Measurements from ENCODE around the gene FAM53A. TPM values are rescaled to one million over a fixed set of nuclear protein-coding genes. Genes with fewer than 3 reads are reported as not detected.

FAM53A gene
- total and polyA plus RNA-seq, 2 of the 13 experiments (the other 11 are each of a cell fraction or from before 2014, with no cell fraction given): 0.48 to 1.1 TPM

- no peaks in the 10 kb centered on the region for H3K4me1 ChIP-seq (ENCODE audit: insufficient read depth, low read length)
- in situ Hi-C loops (cut with HindIII; ENCODE audit: extremely low pct_ligation_motif_present, low pct_unique_long_range_greater_than_20kb) (no loop called here), intact Hi-C loops (cut with micrococcal nuclease; ENCODE audit: unreplicated experiment) (no loop called here)
- H3K79me2 ChIP-seq (ENCODE audit: insufficient read depth, low read length): no peaks in the 10 kb centered on the region
- DNase-seq (ENCODE audit: low spot score) (no peak), FAIRE-seq (no peak), ATAC-seq (no peak)
- 36% methylated on average over 3 of the region's 3 CpGs for WGBS (ENCODE audit: low lambda C conversion rate)
- no peak overlapping the region for H3K4me3 ChIP-seq (replicated peaks in 1 of 3; ENCODE audit: insufficient read depth in 1 of 3, low read depth in 2 of 3, low read length in 3 of 3)
- H4K20me1 ChIP-seq (ENCODE audit: insufficient read depth, low read length): no peaks in the 10 kb centered on the region
- BruUV-seq (replicated peaks): no TSS peak
- POLR2A ChIA-PET: no interaction called here
- peaks cover 4% of the 10 kb centered on the region; the same call in 1 of the 2 replicates for H3K9me3 ChIP-seq (ENCODE audit: low read length)
- no peaks in the 10 kb centered on the region for H3K36me3 ChIP-seq (replicated peaks in 1 of 2; ENCODE audit: control insufficient read depth in 1 of 2, insufficient read depth in 2 of 2, low read length in 2 of 2)
- no peak overlapping the region for H3K27ac ChIP-seq (ENCODE audit: extremely low read length, insufficient read depth, low read length)
- H2AFZ ChIP-seq (ENCODE audit: low read length): no peak overlapping the region
- CTCF ChIA-PET (ENCODE audit: low intra/inter-chr PET ratio, low total read pairs): no interaction called here
- H3K9ac ChIP-seq (ENCODE audit: insufficient read depth, low read depth, low read length): no peak overlapping the region
- TF ChIP-seq ZNF547 (CRISPR knock-in tag; IDR thresholded peaks at IDR 0.05): no peak
- no peak for TF ChIP-seq SIX4 (CRISPR knock-in tag; IDR thresholded peaks at IDR 0.05)
- no peak for TF ChIP-seq ZSCAN20 (CRISPR knock-in tag; IDR thresholded peaks at IDR 0.05; ENCODE audit: borderline replicate concordance)
- no peak for TF ChIP-seq CAMTA2 (CRISPR knock-in tag; IDR thresholded peaks at IDR 0.05; ENCODE audit: borderline replicate concordance)
- TF ChIP-seq MYPOP (CRISPR knock-in tag; IDR thresholded peaks at IDR 0.05): no peak
- TF ChIP-seq, protein P1, sequence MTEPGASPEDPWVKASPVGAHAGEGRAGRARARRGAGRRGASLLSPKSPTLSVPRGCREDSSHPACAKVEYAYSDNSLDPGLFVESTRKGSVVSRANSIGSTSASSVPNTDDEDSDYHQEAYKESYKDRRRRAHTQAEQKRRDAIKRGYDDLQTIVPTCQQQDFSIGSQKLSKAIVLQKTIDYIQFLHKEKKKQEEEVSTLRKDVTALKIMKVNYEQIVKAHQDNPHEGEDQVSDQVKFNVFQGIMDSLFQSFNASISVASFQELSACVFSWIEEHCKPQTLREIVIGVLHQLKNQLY (CRISPR knock-in tag; IDR thresholded peaks at IDR 0.05): no peak
- H3K27me3 ChIP-seq (ENCODE audit: control insufficient read depth in 1 of 2, insufficient read depth in 2 of 2, low read length in 2 of 2): peaks cover 4 to 38% of the 10 kb centered on the region in 2 experiments
- no peak overlapping the region for H3K4me2 ChIP-seq (ENCODE audit: low read depth, low read length)
Measured at GRCh38 chr4:1591107-1591506, 93.0 kb downstream of the FAM53A start.

DNA sequence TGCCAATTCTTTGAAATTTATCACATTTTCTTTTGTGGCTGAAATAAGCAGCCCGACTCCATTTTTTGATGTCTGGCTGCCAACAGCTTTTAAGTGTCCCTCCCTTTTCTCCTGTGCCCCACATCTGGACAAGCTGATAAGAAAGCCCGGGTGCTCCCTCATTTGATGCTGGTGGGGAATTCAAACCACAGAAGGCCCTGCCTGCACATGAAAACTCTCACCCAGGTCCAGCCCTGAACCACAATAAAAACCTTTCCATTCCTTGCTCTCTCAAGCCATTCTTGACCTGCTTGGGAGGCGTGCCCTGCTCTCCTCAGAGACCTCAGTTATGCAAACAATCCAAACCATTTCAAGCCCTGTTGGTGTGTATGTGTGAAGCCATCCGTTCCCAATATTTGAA lies 93.9 kb downstream of the FAM53A start:
- no peaks in the 10 kb centered on the region for H3K79me2 ChIP-seq (ENCODE audit: insufficient read depth, low read length)
- DNase-seq (ENCODE audit: low spot score) (no peak), ATAC-seq (no peak), FAIRE-seq (no peak)
- no peak overlapping the region for H3K9ac ChIP-seq (ENCODE audit: insufficient read depth, low read depth, low read length)
- no peaks in the 10 kb centered on the region for H4K20me1 ChIP-seq (ENCODE audit: insufficient read depth, low read length)
- no peak overlapping the region for H2AFZ ChIP-seq (ENCODE audit: low read length)
- H3K9me3 ChIP-seq (ENCODE audit: low read length): peaks cover 4% of the 10 kb centered on the region; the same call in 1 of the 2 replicates
- no peak overlapping the region for H3K4me2 ChIP-seq (ENCODE audit: low read depth, low read length)
- peaks cover 4 to 34% of the 10 kb centered on the region in 2 experiments for H3K27me3 ChIP-seq (ENCODE audit: control insufficient read depth in 1 of 2, insufficient read depth in 2 of 2, low read length in 2 of 2)
- H3K36me3 ChIP-seq (replicated peaks in 1 of 2; ENCODE audit: control insufficient read depth in 1 of 2, insufficient read depth in 2 of 2, low read length in 2 of 2): no peaks in the 10 kb centered on the region
- ChIA-PET POLR2A (no interaction called here), CTCF (ENCODE audit: low intra/inter-chr PET ratio, low total read pairs) (no interaction called here)
- no peak overlapping the region for H3K27ac ChIP-seq (ENCODE audit: extremely low read length, insufficient read depth, low read length)
- BruUV-seq (replicated peaks): no TSS peak
- in situ Hi-C loops (cut with HindIII; ENCODE audit: extremely low pct_ligation_motif_present, low pct_unique_long_range_greater_than_20kb) (no loop called here), intact Hi-C loops (cut with micrococcal nuclease; ENCODE audit: unreplicated experiment) (no loop called here)
- 0% methylated on average over 4 of the region's 4 CpGs for WGBS (ENCODE audit: low lambda C conversion rate)
- no peaks in the 10 kb centered on the region for H3K4me1 ChIP-seq (ENCODE audit: insufficient read depth, low read length)
- H3K4me3 ChIP-seq (replicated peaks in 1 of 3; ENCODE audit: insufficient read depth in 1 of 3, low read depth in 2 of 3, low read length in 3 of 3): no peak overlapping the region
- TF ChIP-seq GTF2F1 (IDR thresholded peaks at IDR 0.05; ENCODE audit: low read length) (no peak), ZNF296 (CRISPR knock-in tag; conservative IDR thresholded peaks at IDR 0.05) (no peak), MEF2D (CRISPR knock-in tag; IDR thresholded peaks at IDR 0.05) (no peak), TERF1 (CRISPR knock-in tag; IDR thresholded peaks at IDR 0.05) (no peak), CENPBD1 (CRISPR knock-in tag; IDR thresholded peaks at IDR 0.05; ENCODE audit: borderline replicate concordance, low read depth) (no peak), HNRNPL (IDR thresholded peaks at IDR 0.05; ENCODE audit: low read depth, low read length) (no peak), FOXP1 (IDR thresholded peaks at IDR 0.05) (no peak), FOXP1 (CRISPR knock-in tag; IDR thresholded peaks at IDR 0.05) (no peak), ZSCAN22 (CRISPR knock-in tag; IDR thresholded peaks at IDR 0.05) (no peak), NRL (CRISPR knock-in tag; IDR thresholded peaks at IDR 0.05; ENCODE audit: borderline replicate concordance) (no peak)

Data from HepG2 (cell line).